ENCODE measurements around the gene TRAF2.
A peak's percentile ranks its signal among the peaks of the same experiment; 100 is the strongest.

Gene TRAF2

GRCh38 chr9:136901516-136902258 lies 15.4 kb downstream of the TRAF2 start:
- TF ChIP-seq, protein P1, sequence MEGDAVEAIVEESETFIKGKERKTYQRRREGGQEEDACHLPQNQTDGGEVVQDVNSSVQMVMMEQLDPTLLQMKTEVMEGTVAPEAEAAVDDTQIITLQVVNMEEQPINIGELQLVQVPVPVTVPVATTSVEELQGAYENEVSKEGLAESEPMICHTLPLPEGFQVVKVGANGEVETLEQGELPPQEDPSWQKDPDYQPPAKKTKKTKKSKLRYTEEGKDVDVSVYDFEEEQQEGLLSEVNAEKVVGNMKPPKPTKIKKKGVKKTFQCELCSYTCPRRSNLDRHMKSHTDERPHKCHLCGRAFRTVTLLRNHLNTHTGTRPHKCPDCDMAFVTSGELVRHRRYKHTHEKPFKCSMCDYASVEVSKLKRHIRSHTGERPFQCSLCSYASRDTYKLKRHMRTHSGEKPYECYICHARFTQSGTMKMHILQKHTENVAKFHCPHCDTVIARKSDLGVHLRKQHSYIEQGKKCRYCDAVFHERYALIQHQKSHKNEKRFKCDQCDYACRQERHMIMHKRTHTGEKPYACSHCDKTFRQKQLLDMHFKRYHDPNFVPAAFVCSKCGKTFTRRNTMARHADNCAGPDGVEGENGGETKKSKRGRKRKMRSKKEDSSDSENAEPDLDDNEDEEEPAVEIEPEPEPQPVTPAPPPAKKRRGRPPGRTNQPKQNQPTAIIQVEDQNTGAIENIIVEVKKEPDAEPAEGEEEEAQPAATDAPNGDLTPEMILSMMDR (IDR thresholded peaks at IDR 0.05; ENCODE audit: insufficient read depth, low read length, missing control alignments), result no peak
- H3K4me3 ChIP-seq (ENCODE audit: low read depth, low read length), result no peak overlapping the region
- POLR2A ChIA-PET, result no interaction called here
- CTCF ChIA-PET, result interaction anchor here (0.9 kb wide), 1 partner anchor 162 kb away, joined by 3 read pairs; no protein-coding TSS in a partner anchor
- no peak for DNase-seq (ENCODE audit: low read depth, low spot score)

DNA sequence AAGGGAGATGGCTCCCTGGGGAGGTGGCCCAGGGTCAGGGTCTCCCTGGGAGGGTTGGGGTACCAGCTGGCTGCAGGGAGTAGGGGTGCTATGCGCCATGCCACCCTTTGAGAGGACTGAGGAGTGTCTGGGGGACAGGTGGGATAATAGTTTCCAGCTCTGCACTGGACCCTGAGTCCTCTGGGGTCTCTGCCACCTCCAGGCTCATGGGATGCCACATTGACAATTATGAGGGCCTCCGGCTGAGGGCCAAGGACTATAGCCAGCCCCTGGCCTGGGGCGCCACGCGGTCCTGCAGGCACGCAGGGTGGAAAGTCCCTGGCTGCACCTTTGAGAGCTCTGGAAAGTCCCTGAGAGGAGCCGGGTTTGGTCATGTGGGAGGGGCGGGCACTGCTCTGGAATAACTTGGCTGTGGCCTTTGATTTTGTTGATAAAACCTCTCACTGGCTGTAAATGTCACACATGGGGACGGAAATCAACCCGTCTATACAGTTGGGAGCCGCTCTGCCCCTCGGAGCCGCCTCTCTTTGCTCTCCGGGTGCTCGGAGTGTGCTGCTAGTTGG lies 16.0 kb downstream of the TRAF2 start:
- TF ChIP-seq, protein P1 (IDR thresholded peaks at IDR 0.05; ENCODE audit: insufficient read depth, low read length, missing control alignments), result no peak
- POLR2A ChIA-PET, result no interaction called here
- DNase-seq (ENCODE audit: low read depth, low spot score), result peak; percentile 14
- CTCF ChIA-PET, result interaction anchor here (0.9 kb wide), 1 partner anchor 162 kb away, joined by 3 read pairs; no protein-coding TSS in a partner anchor
- H3K4me3 ChIP-seq (ENCODE audit: low read depth, low read length), result no peak overlapping the region

DNA sequence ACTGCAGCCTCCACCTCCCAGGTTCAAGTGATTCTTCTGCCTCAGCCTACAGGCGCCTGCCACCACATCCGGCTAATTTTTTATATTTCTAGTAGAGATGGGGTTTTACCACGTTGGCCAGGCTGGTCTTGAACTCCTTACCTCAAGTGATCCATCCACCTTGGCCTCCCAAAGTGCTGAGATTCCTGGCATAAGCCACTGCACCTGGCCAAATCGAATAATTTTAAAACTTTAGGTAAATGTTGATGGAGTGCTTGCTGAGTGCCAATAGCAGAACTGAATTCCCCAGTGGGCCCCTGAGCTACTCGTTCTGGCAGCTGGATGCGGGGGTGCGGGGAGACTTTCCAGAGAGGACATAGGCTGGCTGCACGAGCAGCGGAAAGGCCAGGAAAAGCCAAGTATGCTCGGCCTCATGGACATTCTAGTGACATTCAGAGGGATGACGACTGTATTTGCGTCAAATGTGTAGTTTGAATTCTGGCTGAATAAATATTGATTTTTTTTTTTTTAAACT lies 16.8 kb downstream of the TRAF2 start:
- no peak overlapping the region for H3K4me3 ChIP-seq (ENCODE audit: low read depth, low read length)
- no peak for DNase-seq (ENCODE audit: low read depth, low spot score)
- POLR2A ChIA-PET, result no interaction called here
- CTCF ChIA-PET, result no interaction called here
- TF ChIP-seq, protein P1 (IDR thresholded peaks at IDR 0.05; ENCODE audit: insufficient read depth, low read length, missing control alignments), result no peak

DNA sequence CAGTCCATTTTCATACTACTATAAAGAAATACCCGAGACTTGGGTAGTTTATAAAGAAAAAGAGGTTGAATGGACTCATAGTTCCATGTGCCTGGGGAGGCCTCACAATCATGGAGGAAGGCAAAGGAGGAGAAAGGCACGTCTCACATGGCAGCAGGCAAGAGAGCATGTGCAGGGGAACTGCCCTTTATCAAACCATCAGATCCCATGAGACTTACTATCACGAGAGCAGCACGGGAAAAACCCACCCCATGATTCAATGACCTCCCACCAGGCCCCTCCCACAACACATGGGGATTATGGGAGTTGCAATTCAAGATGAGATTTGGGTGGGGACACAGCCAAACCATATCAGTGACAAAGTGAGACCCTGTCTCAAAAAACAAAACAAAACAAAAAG lies 19.9 kb downstream of the TRAF2 start:
- ChIA-PET POLR2A (interaction anchor here (0.6 kb wide), 1 partner anchor 855 kb away, joined by 3 read pairs; no protein-coding TSS in a partner anchor), CTCF (no interaction called here)
- no peak overlapping the region for H3K4me3 ChIP-seq (ENCODE audit: low read depth, low read length)
- TF ChIP-seq, protein P1 (IDR thresholded peaks at IDR 0.05; ENCODE audit: insufficient read depth, low read length, missing control alignments), result no peak
- no peak for DNase-seq (ENCODE audit: low read depth, low spot score)

GRCh38 chr9:136907011-136907914 lies 20.9 kb downstream of the TRAF2 start:
- no peak for DNase-seq (ENCODE audit: low read depth, low spot score)
- TF ChIP-seq, protein P1 (IDR thresholded peaks at IDR 0.05; ENCODE audit: insufficient read depth, low read length, missing control alignments), result no peak
- ChIA-PET POLR2A (no interaction called here), CTCF (no interaction called here)
- no peak overlapping the region for H3K4me3 ChIP-seq (ENCODE audit: low read depth, low read length)

Measured in AG04449 (cell line).